Vagina (tissue), 2 donors: ENCODE measurements around the gene BATF.

ENCODE experiments used
- CTCF ChIP-seq, 3 experiments: fragments of 450-650 bp in 2 of 3; fragments of 200-600 bp in 1 of 3; sonication (generic) in 1 of 3; IDR thresholded peaks; one replicate each; pipeline ENCODE4 v1.5.1; 2017 to 2019; ENCODE audit warnings: antibody characterized with exemption in 3 of 3, mild to moderate bottlenecking in 2 of 3, moderate library complexity in 2 of 3
- POLR2A ChIP-seq, 2 donors: fragments of 450-650 bp; IDR thresholded peaks; one replicate each; pipeline ENCODE4 v1.6.1; 2017; ENCODE audit warnings: antibody characterized with exemption in 2 of 2, mild to moderate bottlenecking in 2 of 2, moderate library complexity in 2 of 2

- TF ChIP-seq CTCF (IDR thresholded peaks at IDR 0.05), result no peak
- TF ChIP-seq POLR2A (IDR thresholded peaks at IDR 0.05), result no peak
These were observed 3.7 kb downstream of the BATF start for GRCh38 chr14:75525969-75526368.
